Transverse colon (tissue), 4 donors: Measurements from ENCODE around the gene TTC1.

ENCODE experiments used
- EP300 ChIP-seq: sonication (generic); formaldehyde crosslinking; IDR thresholded peaks from one replicate; pipeline ENCODE4 v1.6.1; 2017; ENCODE audit warnings: antibody characterized with exemption, low read depth
- POLR2AphosphoS5 ChIP-seq, 3 donors: sonication (generic); formaldehyde crosslinking; IDR thresholded peaks; one replicate each; pipeline ENCODE4 v1.6.1; 2016; ENCODE audit warnings: antibody characterized with exemption in 3 of 3
- TF ChIP-seq, protein P1 (sequence below), 5 experiments: fragments of 200-600 bp in 3 of 5; fragments of 450-650 bp in 2 of 5; sonication (generic) in 3 of 5; IDR thresholded peaks; 1 replicate in 2 of 5; 2 replicates in 3 of 5; pipeline ENCODE4 v1.5.1; 2016 to 2017; ENCODE audit warnings: antibody characterized with exemption in 5 of 5, inconsistent platforms in 3 of 5, mild to moderate bottlenecking in 2 of 5, moderate library complexity in 1 of 5

DNA sequence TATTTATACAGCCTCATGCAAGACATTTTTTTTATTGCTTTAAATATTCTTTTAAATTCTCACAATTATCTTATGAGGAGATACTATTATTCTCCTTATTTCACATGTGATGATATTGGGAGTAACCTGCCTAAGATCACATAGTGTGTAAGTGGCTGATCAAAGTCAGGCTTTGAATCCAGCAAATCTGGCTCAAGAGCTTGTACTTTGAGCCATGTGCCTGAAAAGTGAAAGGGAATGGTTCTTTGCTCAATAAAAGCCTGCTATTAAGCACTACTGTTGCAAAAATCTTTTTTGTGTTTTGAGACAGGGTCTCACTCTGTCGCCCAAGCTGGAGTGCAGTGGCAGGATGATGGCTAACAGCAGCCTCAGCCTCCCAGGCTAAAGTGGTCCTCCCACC is 75.2 kb downstream of the TTC1 start:
- TF ChIP-seq, protein P1, sequence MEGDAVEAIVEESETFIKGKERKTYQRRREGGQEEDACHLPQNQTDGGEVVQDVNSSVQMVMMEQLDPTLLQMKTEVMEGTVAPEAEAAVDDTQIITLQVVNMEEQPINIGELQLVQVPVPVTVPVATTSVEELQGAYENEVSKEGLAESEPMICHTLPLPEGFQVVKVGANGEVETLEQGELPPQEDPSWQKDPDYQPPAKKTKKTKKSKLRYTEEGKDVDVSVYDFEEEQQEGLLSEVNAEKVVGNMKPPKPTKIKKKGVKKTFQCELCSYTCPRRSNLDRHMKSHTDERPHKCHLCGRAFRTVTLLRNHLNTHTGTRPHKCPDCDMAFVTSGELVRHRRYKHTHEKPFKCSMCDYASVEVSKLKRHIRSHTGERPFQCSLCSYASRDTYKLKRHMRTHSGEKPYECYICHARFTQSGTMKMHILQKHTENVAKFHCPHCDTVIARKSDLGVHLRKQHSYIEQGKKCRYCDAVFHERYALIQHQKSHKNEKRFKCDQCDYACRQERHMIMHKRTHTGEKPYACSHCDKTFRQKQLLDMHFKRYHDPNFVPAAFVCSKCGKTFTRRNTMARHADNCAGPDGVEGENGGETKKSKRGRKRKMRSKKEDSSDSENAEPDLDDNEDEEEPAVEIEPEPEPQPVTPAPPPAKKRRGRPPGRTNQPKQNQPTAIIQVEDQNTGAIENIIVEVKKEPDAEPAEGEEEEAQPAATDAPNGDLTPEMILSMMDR (IDR thresholded peaks at IDR 0.05), result no peak
- TF ChIP-seq POLR2AphosphoS5 (IDR thresholded peaks at IDR 0.05) (no peak), EP300 (no peak)
